Body of pancreas (tissue), 4 donors: ENCODE results near the gene PLCB1.

Source experiments
- CTCF ChIP-seq, 7 experiments: fragments of 450-650 bp in 4 of 7; fragments of 200-600 bp in 3 of 7; sonication (generic) in 3 of 7; IDR thresholded peaks; one replicate each; pipeline ENCODE4 v1.5.1; 2016 to 2019; ENCODE audit warnings: antibody characterized with exemption in 7 of 7
- POLR2A ChIP-seq, 3 donors: fragments of 450-650 bp; IDR thresholded peaks; one replicate each; pipeline ENCODE4 v1.6.1; 2016; ENCODE audit warnings: antibody characterized with exemption in 3 of 3, mild to moderate bottlenecking in 2 of 3

GRCh38 chr20:8413691-8414090 lies 281.6 kb downstream of the PLCB1 start:
- TF ChIP-seq CTCF (IDR thresholded peaks at IDR 0.05): no peak
- TF ChIP-seq POLR2A (IDR thresholded peaks at IDR 0.05): no peak
